ENCODE data around the gene CCNB1IP1. TPM values are rescaled to one million over a fixed set of nuclear protein-coding genes. Genes with fewer than 3 reads are reported as not detected.

The CCNB1IP1 gene
- polyA plus RNA-seq (2013, experiment 1 of 4): 173 TPM
- polyA plus RNA-seq (2013, experiment 2 of 4): 196 TPM
- polyA plus RNA-seq (2013, experiment 3 of 4): 167 TPM
- polyA plus RNA-seq (2013, experiment 4 of 4): 179 TPM

GRCh38 chr14:20332788-20333493 lies at the start of gene CCNB1IP1:
Gene CCNB1IP1, minus strand, starts transcription at chr14:20333279. Its CDS starts 16,756 bp downstream, at chr14:20316523.
- Histone ChIP-seq H3K27me3 (ENCODE audit: control insufficient read depth, insufficient read depth, low read length, poor library complexity, severe bottlenecking) (no peaks in the 10 kb centered on the region), H3K27ac (ENCODE audit: insufficient read depth, low read depth, low read length, poor library complexity, severe bottlenecking) (peak within 1 kb of the TSS; percentile 71), H3K36me3 (ENCODE audit: control insufficient read depth, insufficient read depth, low read length) (no peaks in the 10 kb centered on the region), H3K4me3 (ENCODE audit: insufficient read depth, low read depth, low read length) (peak within 1 kb of the TSS; percentile 56), H3K4me1 (ENCODE audit: control insufficient read depth, insufficient read depth, low read length) (peaks cover 7% of the 10 kb centered on the region), H3K9me3 (ENCODE audit: control insufficient read depth, low read length) (no peaks in the 10 kb centered on the region)
- WGBS, 2 experiments: 0% methylated on average over 17 to 19 of the region's 19 CpGs

GRCh38 chr14:20382526-20382925 lies 49.4 kb upstream of the CCNB1IP1 start:
- H3K27ac ChIP-seq (ENCODE audit: insufficient read depth, low read depth, low read length, poor library complexity, severe bottlenecking): no peak overlapping the region
- H3K4me3 ChIP-seq (ENCODE audit: insufficient read depth, low read depth, low read length): no peak overlapping the region
- no peaks in the 10 kb centered on the region for H3K4me1 ChIP-seq (ENCODE audit: control insufficient read depth, insufficient read depth, low read length)
- H3K36me3 ChIP-seq (ENCODE audit: control insufficient read depth, insufficient read depth, low read length): peaks cover 27% of the 10 kb centered on the region
- no peaks in the 10 kb centered on the region for H3K27me3 ChIP-seq (ENCODE audit: control insufficient read depth, insufficient read depth, low read length, poor library complexity, severe bottlenecking)
- 92 to 96% methylated on average over 12 of the region's 12 CpGs for WGBS, 2 experiments
- no peaks in the 10 kb centered on the region for H3K9me3 ChIP-seq (ENCODE audit: control insufficient read depth, low read length)

- Histone ChIP-seq H3K27me3 (ENCODE audit: control insufficient read depth, insufficient read depth, low read length, poor library complexity, severe bottlenecking) (no peaks in the 10 kb centered on the region), H3K36me3 (ENCODE audit: control insufficient read depth, insufficient read depth, low read length) (peaks cover 27% of the 10 kb centered on the region), H3K4me1 (ENCODE audit: control insufficient read depth, insufficient read depth, low read length) (no peaks in the 10 kb centered on the region), H3K9me3 (ENCODE audit: control insufficient read depth, low read length) (no peaks in the 10 kb centered on the region), H3K4me3 (ENCODE audit: insufficient read depth, low read depth, low read length) (no peak overlapping the region), H3K27ac (ENCODE audit: insufficient read depth, low read depth, low read length, poor library complexity, severe bottlenecking) (no peak overlapping the region)
- 91 to 94% methylated on average over 7 of the region's 7 CpGs for WGBS, 2 experiments
Observed at GRCh38 chr14:20381341-20381740, 48.3 kb upstream of the CCNB1IP1 start.

- no peak overlapping the region for H3K27ac ChIP-seq (ENCODE audit: insufficient read depth, low read depth, low read length, poor library complexity, severe bottlenecking)
- no peaks in the 10 kb centered on the region for H3K27me3 ChIP-seq (ENCODE audit: control insufficient read depth, insufficient read depth, low read length, poor library complexity, severe bottlenecking)
- peaks cover 32% of the 10 kb centered on the region for H3K36me3 ChIP-seq (ENCODE audit: control insufficient read depth, insufficient read depth, low read length)
- H3K4me1 ChIP-seq (ENCODE audit: control insufficient read depth, insufficient read depth, low read length): no peaks in the 10 kb centered on the region
- no peak overlapping the region for H3K4me3 ChIP-seq (ENCODE audit: insufficient read depth, low read depth, low read length)
- WGBS, 2 experiments: 91 to 95% methylated on average over 6 of the region's 6 CpGs
- no peaks in the 10 kb centered on the region for H3K9me3 ChIP-seq (ENCODE audit: control insufficient read depth, low read length)
Observed at GRCh38 chr14:20380681-20381080, 47.6 kb upstream of the CCNB1IP1 start.

GRCh38 chr14:20379743-20380142 lies 46.7 kb upstream of the CCNB1IP1 start:
- H3K36me3 ChIP-seq (ENCODE audit: control insufficient read depth, insufficient read depth, low read length): peaks cover 32% of the 10 kb centered on the region
- no peaks in the 10 kb centered on the region for H3K4me1 ChIP-seq (ENCODE audit: control insufficient read depth, insufficient read depth, low read length)
- H3K27ac ChIP-seq (ENCODE audit: insufficient read depth, low read depth, low read length, poor library complexity, severe bottlenecking): no peak overlapping the region
- H3K27me3 ChIP-seq (ENCODE audit: control insufficient read depth, insufficient read depth, low read length, poor library complexity, severe bottlenecking): no peaks in the 10 kb centered on the region
- no peak overlapping the region for H3K4me3 ChIP-seq (ENCODE audit: insufficient read depth, low read depth, low read length)
- 87 to 94% methylated on average over 1 of the region's 1 CpG for WGBS, 2 experiments
- H3K9me3 ChIP-seq (ENCODE audit: control insufficient read depth, low read length): no peaks in the 10 kb centered on the region

- no peaks in the 10 kb centered on the region for H3K9me3 ChIP-seq (ENCODE audit: control insufficient read depth, low read length)
- H3K27ac ChIP-seq (ENCODE audit: insufficient read depth, low read depth, low read length, poor library complexity, severe bottlenecking): no peak overlapping the region
- H3K36me3 ChIP-seq (ENCODE audit: control insufficient read depth, insufficient read depth, low read length): peaks cover 39% of the 10 kb centered on the region
- H3K27me3 ChIP-seq (ENCODE audit: control insufficient read depth, insufficient read depth, low read length, poor library complexity, severe bottlenecking): no peaks in the 10 kb centered on the region
- H3K4me3 ChIP-seq (ENCODE audit: insufficient read depth, low read depth, low read length): no peak overlapping the region
- H3K4me1 ChIP-seq (ENCODE audit: control insufficient read depth, insufficient read depth, low read length): no peaks in the 10 kb centered on the region
- WGBS, 2 experiments: 97 to 100% methylated on average over 2 of the region's 2 CpGs
Observed at GRCh38 chr14:20377171-20377570, 44.1 kb upstream of the CCNB1IP1 start.

- H3K4me1 ChIP-seq (ENCODE audit: control insufficient read depth, insufficient read depth, low read length): no peaks in the 10 kb centered on the region
- no peaks in the 10 kb centered on the region for H3K27me3 ChIP-seq (ENCODE audit: control insufficient read depth, insufficient read depth, low read length, poor library complexity, severe bottlenecking)
- H3K36me3 ChIP-seq (ENCODE audit: control insufficient read depth, insufficient read depth, low read length): peaks cover 40% of the 10 kb centered on the region
- no peak overlapping the region for H3K27ac ChIP-seq (ENCODE audit: insufficient read depth, low read depth, low read length, poor library complexity, severe bottlenecking)
- no peaks in the 10 kb centered on the region for H3K9me3 ChIP-seq (ENCODE audit: control insufficient read depth, low read length)
- no peak overlapping the region for H3K4me3 ChIP-seq (ENCODE audit: insufficient read depth, low read depth, low read length)
- 95 to 96% methylated on average over 12 of the region's 12 CpGs for WGBS, 2 experiments
Observed at GRCh38 chr14:20376071-20376588, 43.1 kb upstream of the CCNB1IP1 start.

- Histone ChIP-seq H3K36me3 (ENCODE audit: control insufficient read depth, insufficient read depth, low read length) (peaks cover 40% of the 10 kb centered on the region), H3K27me3 (ENCODE audit: control insufficient read depth, insufficient read depth, low read length, poor library complexity, severe bottlenecking) (no peaks in the 10 kb centered on the region), H3K4me1 (ENCODE audit: control insufficient read depth, insufficient read depth, low read length) (no peaks in the 10 kb centered on the region), H3K4me3 (ENCODE audit: insufficient read depth, low read depth, low read length) (no peak overlapping the region), H3K9me3 (ENCODE audit: control insufficient read depth, low read length) (no peaks in the 10 kb centered on the region), H3K27ac (ENCODE audit: insufficient read depth, low read depth, low read length, poor library complexity, severe bottlenecking) (no peak overlapping the region)
- WGBS, 2 experiments: 81 to 92% methylated on average over 3 of the region's 3 CpGs
Observed at GRCh38 chr14:20375471-20375870, 42.4 kb upstream of the CCNB1IP1 start.

GRCh38 chr14:20372796-20373195 lies 39.7 kb upstream of the CCNB1IP1 start:
- Histone ChIP-seq H3K4me3 (ENCODE audit: insufficient read depth, low read depth, low read length) (no peak overlapping the region), H3K9me3 (ENCODE audit: control insufficient read depth, low read length) (no peaks in the 10 kb centered on the region), H3K36me3 (ENCODE audit: control insufficient read depth, insufficient read depth, low read length) (peaks cover 35% of the 10 kb centered on the region), H3K4me1 (ENCODE audit: control insufficient read depth, insufficient read depth, low read length) (no peaks in the 10 kb centered on the region), H3K27ac (ENCODE audit: insufficient read depth, low read depth, low read length, poor library complexity, severe bottlenecking) (no peak overlapping the region), H3K27me3 (ENCODE audit: control insufficient read depth, insufficient read depth, low read length, poor library complexity, severe bottlenecking) (no peaks in the 10 kb centered on the region)
- 89 to 96% methylated on average over 5 of the region's 5 CpGs for WGBS, 2 experiments

GRCh38 chr14:20365928-20366327 lies 32.8 kb upstream of the CCNB1IP1 start:
- Histone ChIP-seq H3K36me3 (ENCODE audit: control insufficient read depth, insufficient read depth, low read length) (peaks cover 13% of the 10 kb centered on the region), H3K27ac (ENCODE audit: insufficient read depth, low read depth, low read length, poor library complexity, severe bottlenecking) (no peak overlapping the region)

More at GRCh38 chr14:20365928-20366327, 32.8 kb upstream of the CCNB1IP1 start:
- no peaks in the 10 kb centered on the region for H3K27me3 ChIP-seq (ENCODE audit: control insufficient read depth, insufficient read depth, low read length, poor library complexity, severe bottlenecking)
- H3K9me3 ChIP-seq (ENCODE audit: control insufficient read depth, low read length): no peaks in the 10 kb centered on the region
- H3K4me3 ChIP-seq (ENCODE audit: insufficient read depth, low read depth, low read length): no peak overlapping the region
- no peaks in the 10 kb centered on the region for H3K4me1 ChIP-seq (ENCODE audit: control insufficient read depth, insufficient read depth, low read length)
